IPS DF 6.9 (cell line): ENCODE results near the gene PSD2.

Experiments
- DNase-seq: peaks from one replicate; pipeline ENCODE4 v3.0.0-alpha.2; 2013; ENCODE audit warnings: low read depth, low spot score
- H3K27ac ChIP-seq: one replicate; pipeline ENCODE4 v1.5.1; 2013; ENCODE audit warnings: low read length, control low read depth
- H3K27me3 ChIP-seq: 2 replicates; pipeline ENCODE4 v1.6.1; 2013; ENCODE audit warnings: mild to moderate bottlenecking, low read length; ENCODE audit not compliant: control insufficient read depth, insufficient read depth
- H3K36me3 ChIP-seq: 2 replicates; pipeline ENCODE4 v1.6.1; 2013; ENCODE audit warnings: low read length; ENCODE audit not compliant: control insufficient read depth, insufficient read depth
- H3K4me1 ChIP-seq: 2 replicates; pipeline ENCODE4 v1.6.1; 2013; ENCODE audit warnings: low read length; ENCODE audit not compliant: control insufficient read depth, insufficient read depth
- H3K4me3 ChIP-seq: 2 replicates; pipeline ENCODE4 v1.5.1; 2013; ENCODE audit warnings: mild to moderate bottlenecking, low read length
- H3K9me3 ChIP-seq: 2 replicates; pipeline ENCODE4 v1.6.1; 2013; ENCODE audit warnings: low read length, inconsistent platforms; ENCODE audit not compliant: control insufficient read depth, insufficient read depth
- WGBS: extraction: QIAGEN DNeasy Blood & Tissue Kit; methylation state at CpG from one replicate; pipeline ENCODE4 v1.1.7; 2013; ENCODE audit warnings: mixed read lengths, missing lambda C conversion rate; ENCODE audit not compliant: insufficient read length, insufficient coverage; 5-methylcytosine and 5-hydroxymethylcytosine counted together

PSD2 gene

GRCh38 chr5:139870677-139871076, 75.1 kb downstream of the PSD2 start:
- Histone ChIP-seq H3K27me3 (no peaks in the 10 kb centered on the region), H3K36me3 (no peaks in the 10 kb centered on the region), H3K9me3 (no peaks in the 10 kb centered on the region), H3K27ac (no peak overlapping the region), H3K4me1 (peaks cover 5% of the 10 kb centered on the region; the same call in 1 of the 2 replicates), H3K4me3 (no peak overlapping the region)
- DNase-seq = no peak
- WGBS = no CpG with 5 or more reads among the region's 1 CpG

- Histone ChIP-seq H3K4me1 (peaks cover 5% of the 10 kb centered on the region; the same call in 1 of the 2 replicates), H3K36me3 (no peaks in the 10 kb centered on the region), H3K4me3 (no peak overlapping the region), H3K27ac (no peak overlapping the region), H3K27me3 (no peaks in the 10 kb centered on the region), H3K9me3 (no peaks in the 10 kb centered on the region)
- DNase-seq = no peak
- no CpG with 5 or more reads among the region's 9 CpGs for WGBS
Measured at GRCh38 chr5:139871614-139872013, 76.0 kb downstream of the PSD2 start.

GRCh38 chr5:139872052-139872766, 76.6 kb downstream of the PSD2 start:
- Histone ChIP-seq H3K9me3 (no peaks in the 10 kb centered on the region), H3K4me1 (peaks cover 5% of the 10 kb centered on the region), H3K36me3 (no peaks in the 10 kb centered on the region), H3K27ac (no peak overlapping the region), H3K27me3 (no peaks in the 10 kb centered on the region), H3K4me3 (no peak overlapping the region)
- DNase-seq = no peak
- no CpG with 5 or more reads among the region's 9 CpGs for WGBS

- Histone ChIP-seq H3K9me3 (no peaks in the 10 kb centered on the region), H3K4me1 (peaks cover 5% of the 10 kb centered on the region), H3K27ac (no peak overlapping the region), H3K27me3 (no peaks in the 10 kb centered on the region), H3K36me3 (no peaks in the 10 kb centered on the region), H3K4me3 (no peak overlapping the region)
- DNase-seq = no peak
- no CpG with 5 or more reads among the region's 16 CpGs for WGBS
Measured at GRCh38 chr5:139872851-139873794, 77.5 kb downstream of the PSD2 start.

GRCh38 chr5:139875957-139876356, 80.3 kb downstream of the PSD2 start:
- Histone ChIP-seq H3K4me3 (no peak overlapping the region), H3K27me3 (no peaks in the 10 kb centered on the region), H3K4me1 (peaks cover 5% of the 10 kb centered on the region), H3K36me3 (no peaks in the 10 kb centered on the region), H3K27ac (no peak overlapping the region), H3K9me3 (no peaks in the 10 kb centered on the region)
- no CpG with 5 or more reads among the region's 2 CpGs for WGBS
- DNase-seq = no peak

- Histone ChIP-seq H3K27me3 (no peaks in the 10 kb centered on the region), H3K27ac (no peak overlapping the region), H3K4me3 (no peak overlapping the region), H3K9me3 (no peaks in the 10 kb centered on the region), H3K4me1 (peaks cover 5% of the 10 kb centered on the region), H3K36me3 (no peaks in the 10 kb centered on the region)
- no peak for DNase-seq
- no CpG with 5 or more reads among the region's 6 CpGs for WGBS
Measured at GRCh38 chr5:139877129-139877597, 81.6 kb downstream of the PSD2 start.

- Histone ChIP-seq H3K4me1 (peaks cover 5% of the 10 kb centered on the region), H3K27me3 (no peaks in the 10 kb centered on the region), H3K4me3 (no peak overlapping the region), H3K36me3 (no peaks in the 10 kb centered on the region), H3K27ac (no peak overlapping the region), H3K9me3 (no peaks in the 10 kb centered on the region)
- DNase-seq = no peak
- no CpG with 5 or more reads among the region's 3 CpGs for WGBS
Measured at GRCh38 chr5:139878093-139878492, 82.5 kb downstream of the PSD2 start.

GRCh38 chr5:139880416-139881142, 85.0 kb downstream of the PSD2 start:
- no peak overlapping the region for H3K27ac ChIP-seq
- no peak for DNase-seq
- H3K4me1 ChIP-seq = no peaks in the 10 kb centered on the region; the same call in 1 of the 2 replicates
- no peak overlapping the region for H3K4me3 ChIP-seq
- WGBS = no CpG with 5 or more reads among the region's 18 CpGs
- H3K27me3 ChIP-seq = no peaks in the 10 kb centered on the region
- H3K9me3 ChIP-seq = no peaks in the 10 kb centered on the region
- H3K36me3 ChIP-seq = no peaks in the 10 kb centered on the region

GRCh38 chr5:139881143-139881733, 85.6 kb downstream of the PSD2 start:
- Histone ChIP-seq H3K36me3 (no peaks in the 10 kb centered on the region), H3K27me3 (no peaks in the 10 kb centered on the region), H3K4me3 (no peak overlapping the region), H3K27ac (no peak overlapping the region), H3K9me3 (no peaks in the 10 kb centered on the region), H3K4me1 (no peaks in the 10 kb centered on the region; the same call in 1 of the 2 replicates)
- WGBS = no CpG with 5 or more reads among the region's 5 CpGs
- DNase-seq = no peak

- no peaks in the 10 kb centered on the region for H3K9me3 ChIP-seq
- no peaks in the 10 kb centered on the region; the same call in 1 of the 2 replicates for H3K4me1 ChIP-seq
- no peak overlapping the region for H3K27ac ChIP-seq
- DNase-seq = no peak
- no peaks in the 10 kb centered on the region for H3K27me3 ChIP-seq
- no peak overlapping the region for H3K4me3 ChIP-seq
- WGBS = no CpG with 5 or more reads among the region's 3 CpGs
- H3K36me3 ChIP-seq = no peaks in the 10 kb centered on the region
Measured at GRCh38 chr5:139882316-139882715, 86.7 kb downstream of the PSD2 start.
